HUES64 (cell line): Measurements from ENCODE around the gene NR1I3.
"Not testable (repeated sequence)": the region's sequence is repeated elsewhere in the genome, so short reads cannot be mapped to it uniquely, and the experiment has no call there.

Source experiments
- H3K27ac ChIP-seq: 2 replicates; pipeline ENCODE4 v1.7.0; 2013; ENCODE audit warnings: low read depth, low read length, inconsistent platforms
- H3K27me3 ChIP-seq: 2 replicates; pipeline ENCODE4 v1.6.1; 2013; ENCODE audit warnings: mild to moderate bottlenecking, low read length; ENCODE audit not compliant: insufficient read depth
- H3K36me3 ChIP-seq: 2 replicates; pipeline ENCODE4 v1.6.1; 2013; ENCODE audit warnings: mild to moderate bottlenecking, low read length; ENCODE audit not compliant: insufficient read depth
- H3K4me1 ChIP-seq: 2 replicates; pipeline ENCODE4 v1.6.1; 2013; ENCODE audit warnings: mild to moderate bottlenecking, low read length, moderate library complexity; ENCODE audit not compliant: insufficient read depth
- H3K4me3 ChIP-seq: 2 replicates; pipeline ENCODE4 v1.5.1; 2013; ENCODE audit warnings: mild to moderate bottlenecking, low read length, moderate library complexity
- H3K9ac ChIP-seq: 2 replicates; pipeline ENCODE4 v1.6.1; 2013; ENCODE audit warnings: mild to moderate bottlenecking, low read depth, low read length
- H3K9me3 ChIP-seq: 2 replicates; pipeline ENCODE4 v1.6.1; 2013; ENCODE audit warnings: low read depth, low read length; ENCODE audit not compliant: insufficient read depth
- WGBS: fragments of 150-250, 120-280 bp; methylation state at CpG from one replicate; pipeline ENCODE4 v1.1.7; 2013; ENCODE audit warnings: missing lambda C conversion rate; 5-methylcytosine and 5-hydroxymethylcytosine counted together

The NR1I3 gene

GRCh38 chr1:161226320-161226711, 11.7 kb downstream of the NR1I3 start:
- Histone ChIP-seq H3K4me3 (peak overlapping the region; percentile 85), H3K27ac (no peak overlapping the region), H3K9ac (peak overlapping the region; percentile 65; the same call in 1 of the 2 replicates), H3K27me3 (no peaks in the 10 kb centered on the region), H3K4me1 (peaks cover 18% of the 10 kb centered on the region), H3K36me3 (peaks cover 23% of the 10 kb centered on the region), H3K9me3 (no peaks in the 10 kb centered on the region)
- 12% methylated on average over 14 of the region's 15 CpGs for WGBS

GRCh38 chr1:161225534-161226319, 12.3 kb downstream of the NR1I3 start, which contains the start of gene TOMM40L:
TOMM40L (plus strand) TSS chr1:161226060; CDS start chr1:161226490, 430 bp downstream.
- H3K4me3 ChIP-seq: peak within 1 kb of the TSS; percentile 85
- H3K27ac ChIP-seq: peak within 1 kb of the TSS; percentile 10; the same call in 1 of the 2 replicates
- peak within 1 kb of the TSS; percentile 65; the same call in 1 of the 2 replicates for H3K9ac ChIP-seq
- H3K27me3 ChIP-seq: no peaks in the 10 kb centered on the region
- peaks cover 18% of the 10 kb centered on the region for H3K4me1 ChIP-seq
- WGBS: 6% methylated on average over 14 of the region's 16 CpGs
- H3K9me3 ChIP-seq: no peaks in the 10 kb centered on the region
- H3K36me3 ChIP-seq: peaks cover 23% of the 10 kb centered on the region

GRCh38 chr1:161225178-161225533, 12.8 kb downstream of the NR1I3 start:
- H3K27ac ChIP-seq: peak overlapping the region; percentile 10; the same call in 1 of the 2 replicates
- H3K36me3 ChIP-seq: peaks cover 18% of the 10 kb centered on the region
- H3K9ac ChIP-seq: no peak overlapping the region
- no peaks in the 10 kb centered on the region for H3K27me3 ChIP-seq
- 90% methylated on average over 7 of the region's 7 CpGs for WGBS
- H3K4me3 ChIP-seq: no peak overlapping the region; the same call in 1 of the 2 replicates
- no peaks in the 10 kb centered on the region for H3K9me3 ChIP-seq
- H3K4me1 ChIP-seq: peaks cover 18% of the 10 kb centered on the region

GRCh38 chr1:161224695-161225087, 13.3 kb downstream of the NR1I3 start:
- H3K36me3 ChIP-seq: peaks cover 16% of the 10 kb centered on the region
- H3K4me3 ChIP-seq, H3K27ac ChIP-seq, H3K27me3 ChIP-seq, H3K9ac ChIP-seq, H3K9me3 ChIP-seq: not testable (repeated sequence)
- 96% methylated on average over 13 of the region's 13 CpGs for WGBS
- peaks cover 18% of the 10 kb centered on the region for H3K4me1 ChIP-seq

GRCh38 chr1:161223805-161224694, 14.0 kb downstream of the NR1I3 start:
- H3K9ac ChIP-seq: no peak overlapping the region
- H3K36me3 ChIP-seq: peaks cover 12% of the 10 kb centered on the region
- 90% methylated on average over 7 of the region's 7 CpGs for WGBS
- H3K4me3 ChIP-seq: no peak overlapping the region
- H3K27me3 ChIP-seq: no peaks in the 10 kb centered on the region
- no peaks in the 10 kb centered on the region for H3K9me3 ChIP-seq
- no peak overlapping the region for H3K27ac ChIP-seq
- H3K4me1 ChIP-seq: peaks cover 18% of the 10 kb centered on the region

GRCh38 chr1:161222175-161223019, 15.6 kb downstream of the NR1I3 start:
- no peak overlapping the region for H3K27ac ChIP-seq
- H3K9me3 ChIP-seq: no peaks in the 10 kb centered on the region
- H3K4me1 ChIP-seq: peaks cover 19% of the 10 kb centered on the region
- H3K36me3 ChIP-seq: no peaks in the 10 kb centered on the region
- no peaks in the 10 kb centered on the region for H3K27me3 ChIP-seq
- WGBS: 91% methylated on average over 5 of the region's 6 CpGs
- H3K4me3 ChIP-seq: no peak overlapping the region
- H3K9ac ChIP-seq: no peak overlapping the region

GRCh38 chr1:161220002-161220401, 18.0 kb downstream of the NR1I3 start:
- H3K36me3 ChIP-seq: no peaks in the 10 kb centered on the region
- H3K9ac ChIP-seq: no peak overlapping the region
- no peak overlapping the region for H3K4me3 ChIP-seq
- H3K9me3 ChIP-seq: no peaks in the 10 kb centered on the region
- H3K27ac ChIP-seq: no peak overlapping the region
- 92% methylated on average over 5 of the region's 5 CpGs for WGBS
- H3K4me1 ChIP-seq: peaks cover 5% of the 10 kb centered on the region
- no peaks in the 10 kb centered on the region for H3K27me3 ChIP-seq

GRCh38 chr1:161219078-161219892, 18.7 kb downstream of the NR1I3 start:
- Histone ChIP-seq H3K27ac (no peak overlapping the region), H3K4me1 (peaks cover 5% of the 10 kb centered on the region), H3K36me3 (peaks cover 3% of the 10 kb centered on the region), H3K9ac (no peak overlapping the region), H3K4me3 (no peak overlapping the region), H3K27me3 (no peaks in the 10 kb centered on the region), H3K9me3 (no peaks in the 10 kb centered on the region)
- WGBS: 94% methylated on average over 5 of the region's 5 CpGs

- Histone ChIP-seq H3K36me3 (peaks cover 11% of the 10 kb centered on the region), H3K4me3 (no peak overlapping the region), H3K27ac (no peak overlapping the region), H3K9ac (no peak overlapping the region), H3K27me3 (no peaks in the 10 kb centered on the region), H3K4me1 (peaks cover 5% of the 10 kb centered on the region), H3K9me3 (no peaks in the 10 kb centered on the region)
- 81% methylated on average over 7 of the region's 8 CpGs for WGBS
These were observed 19.5 kb downstream of the NR1I3 start for GRCh38 chr1:161218301-161219077.
